GM10248 (cell line): Measurements from ENCODE around the gene UBXN7.
"Not testable (repeated sequence)": the region's sequence is repeated elsewhere in the genome, so short reads cannot be mapped to it uniquely, and the experiment has no call there.

Experiments
- CTCF ChIA-PET: fragments of 300-600 bp; sonication (Branson Sonifier 250); formaldehyde crosslinking; extraction: SDS; loops from one replicate; lab custom pipeline; 2021; ENCODE audit warnings: antibody characterized with exemption; lab: Yijun Ruan, JAX
- POLR2A ChIA-PET: fragments of 350-650 bp; sonication (Branson Sonifier 250); formaldehyde crosslinking; extraction: SDS; loops from one replicate; lab custom pipeline; 2020; ENCODE audit warnings: antibody characterized with exemption; lab: Yijun Ruan, JAX
- DNase-seq: peaks from one replicate; pipeline ENCODE4 v3.0.0; 2012; ENCODE audit errors: extremely low spot score
- CTCF ChIP-seq: IDR thresholded peaks from 2 replicates; pipeline ENCODE4 v1.5.1; 2012; ENCODE audit warnings: mild to moderate bottlenecking, low read depth; ENCODE audit errors: extremely low read depth, missing control alignments, control extremely low read depth

Gene UBXN7

GRCh38 chr3:196321162-196321561 is 111.1 kb downstream of the UBXN7 start:
- TF ChIP-seq CTCF, result no peak
- POLR2A ChIA-PET, result no interaction called here
- CTCF ChIA-PET, result no interaction called here
- DNase-seq, result no peak

DNA sequence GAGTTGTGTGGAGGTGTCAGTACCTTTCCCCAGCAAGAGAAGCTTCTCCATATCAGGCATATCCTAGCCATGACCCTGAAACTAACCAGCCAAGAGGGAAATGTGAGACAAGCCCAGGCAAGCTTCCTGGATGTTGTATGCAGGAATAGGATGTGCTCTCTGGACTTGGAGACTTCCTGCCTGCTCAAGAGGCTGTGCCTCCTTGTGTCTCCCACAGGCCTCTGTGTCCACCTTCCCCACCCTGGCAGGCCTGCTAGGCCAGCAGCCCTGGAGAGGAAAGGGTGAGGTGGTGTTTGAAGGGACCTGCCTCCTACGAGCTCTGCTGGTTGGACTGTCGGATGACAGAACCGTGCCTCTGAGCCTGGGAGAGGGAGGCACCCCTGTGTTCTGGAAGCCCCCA is 112.1 kb downstream of the UBXN7 start:
- no peak for DNase-seq
- ChIA-PET POLR2A (interaction anchor here (0.6 to 0.9 kb wide), 2 partner anchors 208 to 248 kb away, joined by 3 to 4 read pairs; partner anchors contain the start of genes FBXO45 and WDR53), CTCF (interaction anchor here (1.4 kb wide), 1 partner anchor 9 kb away, joined by 3 read pairs; no protein-coding TSS in a partner anchor)
- TF ChIP-seq CTCF, result no peak

- POLR2A ChIA-PET, result interaction anchor here (0.6 to 0.7 kb wide), 2 partner anchors 36 to 203 kb away, joined by 3 to 4 read pairs; no protein-coding TSS in a partner anchor
- no peak for TF ChIP-seq CTCF
Observed at GRCh38 chr3:196317687-196318467, 114.3 kb downstream of the UBXN7 start, which contains the start of gene DYNLT2B. Gene DYNLT2B (minus strand): TSS chr3:196318240. CDS start chr3:196318152, 88 bp downstream.

DNA sequence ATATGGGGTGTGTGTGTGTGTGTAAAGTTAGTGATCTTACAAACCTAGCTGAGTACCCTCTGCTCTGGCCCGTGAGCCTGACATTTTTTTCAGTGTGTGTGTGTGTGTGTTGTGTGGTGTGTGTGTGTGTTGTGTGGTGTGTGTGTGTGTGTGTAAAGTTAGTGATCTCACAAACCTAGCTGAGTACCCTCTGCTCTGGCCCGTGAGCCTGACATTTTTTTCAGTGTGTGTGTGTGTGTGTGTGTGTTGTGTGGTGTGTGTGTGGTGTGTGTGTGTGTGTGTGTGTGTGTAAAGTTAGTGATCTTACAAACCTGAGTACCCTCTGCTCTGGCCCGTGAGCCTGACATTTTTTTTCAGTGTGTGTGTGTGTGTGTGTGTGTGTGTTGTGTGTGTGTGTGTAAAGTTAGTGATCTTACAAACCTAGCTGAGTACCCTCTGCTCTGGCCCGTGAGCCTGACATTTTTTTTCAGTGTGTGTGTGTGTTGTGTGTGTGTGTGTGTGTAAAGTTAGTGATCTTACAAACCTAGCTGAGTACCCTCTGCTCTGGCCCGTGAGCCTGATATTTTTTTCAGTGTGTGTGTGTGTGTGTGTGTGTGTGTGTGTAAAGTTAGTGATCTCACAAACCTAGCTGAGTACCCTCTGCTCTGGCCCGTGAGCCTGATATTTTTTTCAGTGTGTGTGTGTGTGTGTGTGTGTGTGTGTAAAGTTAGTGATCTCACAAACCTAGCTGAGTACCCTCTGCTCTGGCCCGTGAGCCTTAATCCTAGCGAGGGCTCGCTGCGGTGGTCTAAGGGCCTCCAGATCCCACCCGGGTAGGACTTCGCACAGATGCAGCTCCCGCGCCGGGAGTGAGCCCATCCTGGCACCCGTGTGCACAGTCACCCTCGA is 115.2 kb downstream of the UBXN7 start:
- DNase-seq, result not testable (repeated sequence)
- POLR2A ChIA-PET, result interaction anchor here (0.6 to 0.7 kb wide), 2 partner anchors 16 to 35 kb away, joined by 4 read pairs; no protein-coding TSS in a partner anchor
- CTCF ChIA-PET, result interaction anchor here (1.1 to 1.7 kb wide), 4 partner anchors 12 to 64 kb away, joined by 3 to 9 read pairs (median 3); no protein-coding TSS in a partner anchor

More at GRCh38 chr3:196317687-196318467, 114.3 kb downstream of the UBXN7 start, which contains the start of gene DYNLT2B:
- peak; percentile 98 for DNase-seq
- CTCF ChIA-PET, result interaction anchor here (0.6 to 1.7 kb wide), 5 partner anchors 13 to 226 kb away, joined by 3 to 9 read pairs (median 3); no protein-coding TSS in a partner anchor

DNA sequence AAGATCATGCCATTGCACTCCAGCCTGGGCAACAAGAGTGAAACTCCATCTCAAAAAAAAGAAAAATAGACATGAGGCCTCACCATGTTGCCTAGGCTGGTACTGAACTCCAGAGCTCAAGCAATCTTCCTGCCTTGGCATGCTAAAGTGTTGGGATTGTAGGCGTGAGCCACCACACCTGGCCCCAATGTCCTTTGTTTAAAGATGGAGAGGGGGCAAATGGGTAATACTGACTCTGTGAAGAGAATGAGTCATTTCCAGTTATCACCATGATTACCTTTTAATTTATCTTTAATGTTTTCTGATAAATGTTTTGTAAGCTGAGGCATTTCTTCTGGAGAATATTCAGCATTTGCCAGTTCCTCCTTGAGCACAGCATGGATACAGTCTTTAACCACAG is 116.4 kb downstream of the UBXN7 start:
- ChIA-PET CTCF (interaction anchor here (1.5 to 2.2 kb wide), 2 partner anchors 9 to 63 kb away, joined by 3 to 9 read pairs; no protein-coding TSS in a partner anchor), POLR2A (interaction anchor here (0.5 kb wide), 1 partner anchor 75 kb away, joined by 5 read pairs; no protein-coding TSS in a partner anchor)
- no peak for DNase-seq
- no peak for TF ChIP-seq CTCF

GRCh38 chr3:196314597-196314996 is 117.6 kb downstream of the UBXN7 start:
- no peak for TF ChIP-seq CTCF
- POLR2A ChIA-PET, result no interaction called here
- no peak for DNase-seq
- CTCF ChIA-PET, result interaction anchor here (1.5 to 2.2 kb wide), 2 partner anchors 8 to 62 kb away, joined by 3 to 9 read pairs; no protein-coding TSS in a partner anchor

DNA sequence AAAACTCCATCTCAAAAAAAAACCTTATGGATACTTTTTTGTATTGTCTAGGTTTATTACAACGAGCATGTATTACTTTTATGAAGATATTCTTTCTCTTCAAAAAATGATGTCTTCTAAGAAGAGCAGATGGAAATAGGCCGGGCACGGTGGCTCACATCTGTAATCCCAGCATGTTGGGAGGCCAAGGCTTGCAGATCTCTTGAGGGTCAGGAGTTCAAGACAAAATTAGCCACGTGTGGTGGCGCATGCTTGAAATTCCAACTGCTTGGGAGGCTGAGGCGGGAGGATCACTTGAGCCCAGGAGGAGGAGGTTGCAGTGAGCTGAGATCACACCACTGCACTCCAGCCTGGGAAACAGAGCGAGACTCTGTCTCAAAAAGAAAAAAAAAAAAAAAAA is 118.1 kb downstream of the UBXN7 start:
- CTCF ChIA-PET, result interaction anchor here (1.5 to 2.2 kb wide), 2 partner anchors 7 to 61 kb away, joined by 3 to 9 read pairs; no protein-coding TSS in a partner anchor
- DNase-seq, POLR2A ChIA-PET: not testable (repeated sequence)

GRCh38 chr3:196302960-196303359 is 129.3 kb downstream of the UBXN7 start:
- CTCF ChIA-PET, result interaction anchor here (0.9 to 1.1 kb wide), 2 partner anchors 9 to 50 kb away, joined by 3 read pairs; no protein-coding TSS in a partner anchor
- DNase-seq, POLR2A ChIA-PET: not testable (repeated sequence)

DNA sequence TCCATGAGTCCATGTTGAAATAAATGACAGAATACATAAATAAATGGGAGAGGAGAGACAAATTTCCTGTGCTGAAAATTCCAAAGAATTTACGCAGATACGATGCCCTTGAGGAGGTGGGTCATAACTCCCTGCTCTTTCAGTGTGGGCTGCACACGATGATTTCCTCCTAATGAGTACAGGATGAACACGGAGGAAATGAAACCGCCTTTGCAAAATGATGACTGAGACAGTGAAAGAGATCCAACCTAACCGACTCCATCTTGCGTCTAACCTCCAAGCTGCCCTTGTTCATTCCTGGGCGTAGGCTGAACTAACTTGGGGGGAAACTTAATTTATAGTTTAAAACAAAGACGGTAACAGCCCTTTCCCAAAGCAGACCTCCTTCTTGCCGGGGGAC is 129.7 kb downstream of the UBXN7 start:
- DNase-seq, POLR2A ChIA-PET: not testable (repeated sequence)
- CTCF ChIA-PET, result interaction anchor here (1.1 kb wide), 1 partner anchor 50 kb away, joined by 3 read pairs; no protein-coding TSS in a partner anchor
